Mucosa of rectum (tissue), 2 donors: ENCODE data around the gene SYT8.

Experiments used
- H3K27ac ChIP-seq, 2 donors: one replicate each; pipeline ENCODE4 v1.7.0; 2013; ENCODE audit warnings: inconsistent platforms in 2 of 2, low read depth in 2 of 2, low read length in 2 of 2
- H3K27me3 ChIP-seq, 2 donors: one replicate each; pipeline ENCODE4 v1.7.0; 2013; ENCODE audit warnings: low read length in 2 of 2; ENCODE audit not compliant: control insufficient read depth in 2 of 2, insufficient read depth in 2 of 2
- H3K36me3 ChIP-seq, 2 donors: one replicate each; pipeline ENCODE4 v1.7.0; 2013; ENCODE audit warnings: low read length in 2 of 2; ENCODE audit not compliant: control insufficient read depth in 2 of 2, insufficient read depth in 2 of 2
- H3K4me1 ChIP-seq, 2 donors: one replicate each; pipeline ENCODE4 v1.7.0; 2013; ENCODE audit warnings: low read length in 2 of 2, mild to moderate bottlenecking in 1 of 2; ENCODE audit not compliant: control insufficient read depth in 2 of 2, insufficient read depth in 2 of 2
- H3K4me3 ChIP-seq, 2 donors: one replicate each; pipeline ENCODE4 v1.7.0; 2013; ENCODE audit warnings: low read length in 2 of 2
- H3K9ac ChIP-seq, 2 donors: one replicate each; pipeline ENCODE4 v1.7.0; 2013; ENCODE audit warnings: low read length in 2 of 2, low read depth in 1 of 2, mild to moderate bottlenecking in 1 of 2
- H3K9me3 ChIP-seq, 2 donors: one replicate each; pipeline ENCODE4 v1.7.0; 2013; ENCODE audit warnings: low read length in 2 of 2; ENCODE audit not compliant: control insufficient read depth in 2 of 2
- donor health status: healthy.
- donor health status: Normal muscosa, but diverticular disease.

SYT8 gene

GRCh38 chr11:1825785-1826451 lies 8.9 kb upstream of the SYT8 start:
- no peaks in the 10 kb centered on the region for H3K27me3 ChIP-seq
- H3K9ac ChIP-seq: no peak overlapping the region
- H3K4me3 ChIP-seq: no peak overlapping the region
- H3K27ac ChIP-seq: no peak overlapping the region
- H3K9me3 ChIP-seq: no peaks in the 10 kb centered on the region
- no peaks in the 10 kb centered on the region for H3K36me3 ChIP-seq
- H3K4me1 ChIP-seq: peaks cover 15 to 23% of the 10 kb centered on the region in 2 donors

GRCh38 chr11:1826552-1827094 lies 8.2 kb upstream of the SYT8 start:
- H3K36me3 ChIP-seq: no peaks in the 10 kb centered on the region
- no peaks in the 10 kb centered on the region for H3K27me3 ChIP-seq
- peak overlapping the region in 1 of 2 donors; percentile 3 for H3K9ac ChIP-seq
- H3K4me1 ChIP-seq: peaks cover 22 to 30% of the 10 kb centered on the region in 2 donors
- no peak overlapping the region for H3K27ac ChIP-seq
- H3K9me3 ChIP-seq: no peaks in the 10 kb centered on the region
- no peak overlapping the region for H3K4me3 ChIP-seq

GRCh38 chr11:1827095-1827813 lies 7.5 kb upstream of the SYT8 start:
- Histone ChIP-seq H3K4me3 (no peak overlapping the region), H3K9me3 (no peaks in the 10 kb centered on the region), H3K9ac (peak overlapping the region in 1 of 2 donors; percentile 3), H3K36me3 (no peaks in the 10 kb centered on the region), H3K27ac (no peak overlapping the region), H3K4me1 (peaks cover 27 to 37% of the 10 kb centered on the region in 2 donors), H3K27me3 (no peaks in the 10 kb centered on the region)

GRCh38 chr11:1827931-1828330 lies 6.9 kb upstream of the SYT8 start:
- Histone ChIP-seq H3K9me3 (no peaks in the 10 kb centered on the region), H3K4me1 (peaks cover 32 to 43% of the 10 kb centered on the region in 2 donors), H3K36me3 (no peaks in the 10 kb centered on the region), H3K4me3 (no peak overlapping the region), H3K27ac (no peak overlapping the region), H3K9ac (no peak overlapping the region), H3K27me3 (no peaks in the 10 kb centered on the region)

- no peak overlapping the region for H3K9ac ChIP-seq
- H3K4me3 ChIP-seq: no peak overlapping the region
- no peaks in the 10 kb centered on the region for H3K9me3 ChIP-seq
- no peaks in the 10 kb centered on the region for H3K36me3 ChIP-seq
- H3K4me1 ChIP-seq: peaks cover 38 to 50% of the 10 kb centered on the region in 2 donors
- no peaks in the 10 kb centered on the region for H3K27me3 ChIP-seq
- no peak overlapping the region for H3K27ac ChIP-seq
Observed at GRCh38 chr11:1828542-1828941, 6.2 kb upstream of the SYT8 start.

- no peaks in the 10 kb centered on the region for H3K36me3 ChIP-seq
- no peak overlapping the region for H3K27ac ChIP-seq
- H3K4me1 ChIP-seq: peaks cover 43 to 56% of the 10 kb centered on the region in 2 donors
- H3K27me3 ChIP-seq: no peaks in the 10 kb centered on the region
- no peaks in the 10 kb centered on the region for H3K9me3 ChIP-seq
- no peak overlapping the region for H3K4me3 ChIP-seq
- no peak overlapping the region for H3K9ac ChIP-seq
Observed at GRCh38 chr11:1829039-1829820, 5.6 kb upstream of the SYT8 start.

GRCh38 chr11:1830004-1830321 lies 4.8 kb upstream of the SYT8 start:
- Histone ChIP-seq H3K9me3 (no peaks in the 10 kb centered on the region), H3K4me1 (peaks cover 50 to 63% of the 10 kb centered on the region in 2 donors), H3K4me3 (no peak overlapping the region), H3K9ac (peak overlapping the region in 1 of 2 donors; percentile 39), H3K27ac (no peak overlapping the region), H3K27me3 (no peaks in the 10 kb centered on the region), H3K36me3 (no peaks in the 10 kb centered on the region)

GRCh38 chr11:1830322-1831223 lies 4.2 kb upstream of the SYT8 start:
- H3K27me3 ChIP-seq: no peaks in the 10 kb centered on the region
- H3K9ac ChIP-seq: peak overlapping the region; percentile 39 to 41
- H3K4me1 ChIP-seq: peaks cover 51 to 67% of the 10 kb centered on the region in 2 donors
- peak overlapping the region; percentile 56 to 63 for H3K27ac ChIP-seq
- H3K36me3 ChIP-seq: no peaks in the 10 kb centered on the region
- H3K4me3 ChIP-seq: no peak overlapping the region
- no peaks in the 10 kb centered on the region for H3K9me3 ChIP-seq

GRCh38 chr11:1831338-1832210 lies 3.2 kb upstream of the SYT8 start:
- no peaks in the 10 kb centered on the region for H3K27me3 ChIP-seq
- peak overlapping the region; percentile 56 to 63 for H3K27ac ChIP-seq
- peaks cover 51 to 64% of the 10 kb centered on the region in 2 donors for H3K4me1 ChIP-seq
- H3K9ac ChIP-seq: peak overlapping the region in 1 of 2 donors; percentile 31
- no peak overlapping the region for H3K4me3 ChIP-seq
- no peaks in the 10 kb centered on the region for H3K9me3 ChIP-seq
- H3K36me3 ChIP-seq: no peaks in the 10 kb centered on the region
